Subcutaneous preadipocyte (primary cell): ENCODE results near the gene SLC2A6. TPM values are rescaled to one million over a fixed set of nuclear protein-coding genes. Genes with fewer than 3 reads are reported as not detected.

Experiments used
- total RNA-seq: library from RNA; depleted of rRNA; stranded (reverse); fragments of >200 nt; gene quantifications from 2 replicates; pipeline ENCODE4 v1.2.3, GENCODE V29; 2012

Gene SLC2A6, protein sequence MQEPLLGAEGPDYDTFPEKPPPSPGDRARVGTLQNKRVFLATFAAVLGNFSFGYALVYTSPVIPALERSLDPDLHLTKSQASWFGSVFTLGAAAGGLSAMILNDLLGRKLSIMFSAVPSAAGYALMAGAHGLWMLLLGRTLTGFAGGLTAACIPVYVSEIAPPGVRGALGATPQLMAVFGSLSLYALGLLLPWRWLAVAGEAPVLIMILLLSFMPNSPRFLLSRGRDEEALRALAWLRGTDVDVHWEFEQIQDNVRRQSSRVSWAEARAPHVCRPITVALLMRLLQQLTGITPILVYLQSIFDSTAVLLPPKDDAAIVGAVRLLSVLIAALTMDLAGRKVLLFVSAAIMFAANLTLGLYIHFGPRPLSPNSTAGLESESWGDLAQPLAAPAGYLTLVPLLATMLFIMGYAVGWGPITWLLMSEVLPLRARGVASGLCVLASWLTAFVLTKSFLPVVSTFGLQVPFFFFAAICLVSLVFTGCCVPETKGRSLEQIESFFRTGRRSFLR
- 22.4 and 30.9 TPM in 2 replicates for total RNA-seq

DNA sequence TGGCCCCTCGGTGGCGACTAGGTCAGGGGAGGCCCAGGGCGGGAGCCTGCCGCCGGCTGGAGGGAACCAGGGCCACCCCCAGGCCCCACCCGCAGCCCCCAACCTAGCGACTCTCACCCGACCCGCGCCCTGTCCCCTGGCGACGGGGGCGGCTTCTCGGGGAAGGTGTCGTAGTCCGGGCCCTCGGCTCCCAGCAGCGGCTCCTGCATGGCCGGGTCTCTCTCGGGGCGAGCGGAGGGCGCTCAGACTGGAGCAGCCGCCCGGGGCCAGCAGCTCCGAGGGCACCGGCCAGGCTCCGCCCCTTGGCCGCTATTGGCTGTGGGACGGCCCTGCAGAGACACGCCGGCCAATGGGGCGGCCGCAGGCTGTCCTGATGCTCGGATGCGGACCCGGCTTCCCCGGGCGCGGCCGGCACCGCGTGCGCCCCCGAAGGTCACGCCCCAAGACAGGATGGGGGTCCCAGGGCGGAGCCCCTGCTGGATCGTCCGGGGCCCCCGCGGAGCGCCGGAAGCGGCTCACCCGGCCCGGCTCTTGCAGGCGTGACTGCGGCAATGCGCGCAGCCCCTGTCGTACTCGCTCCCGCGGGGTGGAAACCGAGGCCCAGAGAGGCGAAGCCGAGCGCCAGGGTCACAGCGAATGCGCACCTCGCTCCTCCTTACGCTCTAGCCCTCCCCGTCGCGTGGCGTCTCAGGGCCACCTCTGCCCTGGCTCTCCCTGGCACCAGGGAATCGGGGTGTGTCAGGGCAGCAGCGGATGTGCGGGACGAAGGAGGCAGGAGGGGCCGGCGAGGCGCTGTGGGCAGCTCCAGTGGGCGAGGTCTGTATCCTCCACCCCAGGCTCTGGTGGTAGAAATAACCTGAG lies at the start of gene SLC2A6:
TSS of gene SLC2A6 (minus strand) at position 249 of the 861 bp plus-strand sequence. CDS start at position 209, 40 bp downstream.

DNA sequence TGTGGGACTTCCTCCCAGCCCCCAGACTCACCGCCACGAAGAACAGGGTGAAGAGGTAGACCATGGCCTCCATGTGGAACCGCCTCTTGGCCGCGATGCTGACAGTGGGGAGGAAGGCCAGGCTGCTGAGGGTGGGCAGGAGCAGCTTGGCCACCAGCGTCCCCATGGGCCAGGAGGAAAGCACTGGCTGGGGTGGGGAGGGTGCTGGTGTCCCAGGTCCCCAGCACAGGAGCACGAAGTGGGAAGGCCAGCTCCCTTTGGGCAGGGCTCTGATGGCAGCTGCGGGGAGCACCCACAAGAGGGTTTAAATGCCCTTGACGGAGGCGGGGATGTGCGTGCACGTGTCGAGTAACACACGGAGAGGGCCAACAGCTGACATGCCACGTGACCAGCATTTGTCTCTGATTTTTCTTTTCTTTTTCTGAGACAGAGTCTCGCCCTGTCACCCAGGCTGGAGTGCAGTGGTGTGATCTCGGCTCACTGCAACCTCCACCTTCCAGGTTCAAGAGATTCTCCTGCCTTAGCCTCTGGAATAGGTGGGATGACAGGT lies 45.9 kb upstream of the SLC2A6 start, which contains the start of gene MYMK:
TSS of gene MYMK (minus strand) at position 281 of the 550 bp plus-strand sequence. CDS start at position 166, 115 bp downstream.

DNA sequence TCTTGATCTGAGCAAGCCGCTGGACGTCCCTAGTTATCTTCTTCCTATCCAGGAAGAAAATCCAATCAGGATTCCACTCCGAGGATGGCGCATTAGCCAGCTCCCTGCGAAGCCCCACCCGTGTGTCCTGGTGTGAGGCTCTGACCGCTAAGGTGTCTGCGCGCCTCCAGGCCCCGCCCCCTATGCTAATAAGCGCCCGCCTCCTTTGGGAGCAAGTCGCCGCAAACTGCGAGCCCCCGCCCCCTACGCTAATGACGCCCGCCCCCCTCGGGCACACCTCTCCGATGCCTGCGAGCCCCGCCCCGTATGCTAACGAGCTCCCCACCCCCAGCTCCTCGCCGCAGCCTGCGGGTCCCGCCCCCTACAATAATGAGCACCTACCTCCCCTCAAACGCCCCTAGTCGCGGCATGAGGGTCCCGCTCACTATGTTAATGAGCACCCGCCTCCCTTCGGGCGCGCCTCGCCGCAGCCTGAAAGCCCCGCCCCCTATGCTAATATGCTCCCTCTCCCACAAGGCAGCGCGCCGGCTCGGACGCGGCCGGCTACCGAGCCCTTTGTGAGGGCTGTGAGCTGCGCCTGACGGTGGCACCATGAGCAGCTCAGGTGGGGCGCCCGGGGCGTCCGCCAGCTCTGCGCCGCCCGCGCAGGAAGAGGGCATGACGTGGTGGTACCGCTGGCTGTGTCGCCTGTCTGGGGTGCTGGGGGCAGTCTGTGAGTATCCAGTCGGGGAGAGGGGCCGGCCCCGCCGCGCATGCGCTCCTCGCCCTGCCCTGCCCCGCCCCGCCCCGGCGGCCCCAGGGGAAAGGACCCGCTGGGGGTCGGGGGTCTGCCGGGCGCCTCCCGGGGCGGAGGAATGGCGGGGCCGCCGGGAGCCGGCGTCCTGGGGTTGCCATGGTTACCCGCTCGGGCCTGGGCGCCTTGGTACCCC lies 19.2 kb downstream of the SLC2A6 start, which contains the start of gene CACFD1:
TSS of gene CACFD1 (plus strand) at position 503 of the 929 bp plus-strand sequence. CDS start at position 592, 89 bp downstream.

DNA sequence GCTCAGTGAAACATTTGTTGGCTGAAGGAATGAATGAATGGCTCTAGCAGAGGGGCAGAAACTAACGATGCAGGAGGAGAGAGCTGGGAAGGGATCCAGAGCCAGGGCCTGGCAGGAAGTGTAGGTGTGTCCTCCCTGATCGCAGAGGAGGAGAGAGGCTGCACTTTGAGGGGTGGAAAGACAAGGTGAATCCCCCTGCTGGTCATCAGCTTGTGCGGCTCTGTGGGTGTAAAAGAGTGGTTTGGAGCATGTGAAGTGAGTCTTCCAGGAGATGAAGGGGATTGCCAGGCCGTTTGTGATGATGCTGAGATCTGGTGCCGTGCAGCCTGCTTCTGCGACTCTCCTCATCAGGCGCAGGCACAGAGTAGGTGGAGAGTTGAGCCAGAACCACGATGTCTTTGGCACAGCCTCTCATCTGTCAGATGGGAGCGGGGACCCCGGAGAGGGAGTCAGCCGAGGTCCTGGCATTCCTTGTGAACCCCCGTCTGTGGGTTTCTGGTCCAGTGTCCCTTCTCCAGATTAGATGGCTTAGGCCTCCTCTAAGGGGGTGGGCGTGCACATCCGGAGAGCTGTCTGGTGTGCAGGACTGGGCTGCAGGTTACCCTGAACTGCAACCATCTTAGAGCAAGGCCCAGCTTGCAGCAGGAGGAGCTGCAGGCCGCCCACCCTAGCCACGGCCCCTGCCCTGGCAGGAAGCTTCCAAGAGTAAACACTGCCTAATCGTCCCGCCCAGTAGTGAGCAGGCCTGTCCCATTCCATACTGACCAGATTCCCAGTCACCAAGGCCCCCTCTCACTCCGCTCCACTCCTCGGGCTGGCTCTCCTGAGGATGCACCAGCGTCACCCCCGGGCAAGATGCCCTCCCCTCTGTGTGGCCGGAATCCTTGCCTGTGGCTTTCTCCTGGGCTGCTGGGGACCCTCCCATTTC lies 57.0 kb downstream of the SLC2A6 start, which contains the start of gene ADAMTS13:
TSS of gene ADAMTS13 (plus strand) at position 753 of the 928 bp plus-strand sequence. CDS start at position 830, 77 bp downstream.

Other genes with a start within 250 kb of the SLC2A6 start
- not detected in 2 replicates for gene ABO, start 203.9 kb downstream of the SLC2A6 start, total RNA-seq
- 6.6 and 8.8 TPM in 2 replicates for gene SURF6, start 142.9 kb downstream of the SLC2A6 start, total RNA-seq
- 13.6 and 16.8 TPM in 2 replicates for gene MED22, start 131.0 kb downstream of the SLC2A6 start, total RNA-seq
- 1,530 and 2,826 TPM in 2 replicates for gene RPL7A, start 130.9 kb downstream of the SLC2A6 start, total RNA-seq
- 16.8 and 22.8 TPM in 2 replicates for gene SURF1, start 122.6 kb downstream of the SLC2A6 start, total RNA-seq
- gene SURF2, start 122.5 kb downstream of the SLC2A6 start, total RNA-seq: 13.6 and 16.0 TPM in 2 replicates
- gene SURF4, start 103.0 kb downstream of the SLC2A6 start, total RNA-seq: 331 and 383 TPM in 2 replicates
- under 0.01 and 1.4 TPM in 2 replicates for gene STKLD1, start 102.7 kb downstream of the SLC2A6 start, total RNA-seq
- gene REXO4, start 61.1 kb downstream of the SLC2A6 start, total RNA-seq: 12.9 and 14.5 TPM in 2 replicates
- gene ADAMTS13, start 56.7 kb downstream of the SLC2A6 start, total RNA-seq: 0.73 and 1.2 TPM in 2 replicates
- gene CACFD1, start 19.1 kb downstream of the SLC2A6 start, total RNA-seq: 1.1 and 1.2 TPM in 2 replicates
- gene MYMK, start 45.9 kb upstream of the SLC2A6 start, total RNA-seq: not detected in 2 replicates
- gene ADAMTSL2, start 55.6 kb upstream of the SLC2A6 start, total RNA-seq: not detected in 2 replicates
- gene FAM163B, start 130.3 kb upstream of the SLC2A6 start, total RNA-seq: not detected in 2 replicates
- not detected in 2 replicates for gene DBH, start 157.3 kb upstream of the SLC2A6 start, total RNA-seq